HepG2 (cell line): ENCODE measurements around the gene TEAD1. TPM values are rescaled to one million over a fixed set of nuclear protein-coding genes. Genes with fewer than 3 reads are reported as not detected.

Experiments
- ADNP ChIP-seq: sonication (generic); formaldehyde crosslinking; IDR thresholded peaks from 2 replicates; pipeline ENCODE4 v1.4.0; 2020; ENCODE audit warnings: missing genetic modification reagents
- ARNT ChIP-seq: fragments of 450-650 bp; IDR thresholded peaks from 2 replicates; pipeline ENCODE4 v1.6.1; 2017
- ATF1 ChIP-seq: IDR thresholded peaks from 2 replicates; pipeline ENCODE4 v1.6.1; 2016; ENCODE audit warnings: mild to moderate bottlenecking, control low read depth
- CEBPG ChIP-seq: IDR thresholded peaks from 2 replicates; pipeline ENCODE4 v1.6.1; 2016
- FIP1L1 ChIP-seq: fragments of 200-400 bp; formaldehyde crosslinking; IDR thresholded peaks from 2 replicates; pipeline ENCODE4 v1.6.1; 2018; ENCODE audit warnings: low read depth, mild to moderate bottlenecking, low read length, moderate library complexity, borderline replicate concordance; ENCODE audit not compliant: insufficient read depth
- GTF2F1 ChIP-seq: fragments of 150-350 bp; IDR thresholded peaks from 2 replicates; pipeline ENCODE4 v1.6.1; 2014; ENCODE audit warnings: low read length
- HIVEP1 ChIP-seq: sonication (generic); formaldehyde crosslinking; IDR thresholded peaks from 2 replicates; pipeline ENCODE4 v1.4.0; 2020; ENCODE audit warnings: mild to moderate bottlenecking, missing genetic modification reagents
- HNF4G ChIP-seq, 2 experiments: sonication (generic) in 1 of 2; formaldehyde crosslinking in 1 of 2; IDR thresholded peaks; 2 replicates each; pipeline versions ENCODE4 v1.4.0 to v1.6.1; 2011 to 2020; ENCODE audit warnings: borderline replicate concordance in 2 of 2, low read depth in 2 of 2, mild to moderate bottlenecking in 2 of 2, low read length in 1 of 2, missing genetic modification reagents in 1 of 2, moderate library complexity in 1 of 2
- MAZ ChIP-seq, 2 experiments: sonication (generic) in 1 of 2; formaldehyde crosslinking in 1 of 2; IDR thresholded peaks; 2 replicates each; pipeline versions ENCODE4 v1.5.0 to v1.6.1; 2012 to 2020; ENCODE audit warnings: low read depth in 2 of 2, mild to moderate bottlenecking in 2 of 2, borderline replicate concordance in 1 of 2, improper control_type of control experiment in 1 of 2, low read length in 1 of 2, missing genetic modification reagents in 1 of 2, moderate library complexity in 1 of 2
- PHF20 ChIP-seq: sonication (generic); formaldehyde crosslinking; IDR thresholded peaks from 2 replicates; pipeline ENCODE4 v1.5.0; 2020; ENCODE audit warnings: mild to moderate bottlenecking, missing genetic modification reagents
- RARA ChIP-seq: IDR thresholded peaks from 2 replicates; pipeline ENCODE4 v1.6.1; 2016; ENCODE audit warnings: missing genetic modification reagents, missing compliant biosample characterization
- SAP130 ChIP-seq: IDR thresholded peaks from 2 replicates; pipeline ENCODE4 v1.6.1; 2016; ENCODE audit warnings: low read depth
- ZKSCAN5 ChIP-seq: sonication (generic); formaldehyde crosslinking; IDR thresholded peaks from 2 replicates; pipeline ENCODE4 v1.5.1; 2020; ENCODE audit warnings: mild to moderate bottlenecking, missing genetic modification reagents
- ZNF124 ChIP-seq: sonication (generic); formaldehyde crosslinking; IDR thresholded peaks from 2 replicates; pipeline ENCODE4 v1.4.0; 2020; ENCODE audit warnings: missing genetic modification reagents
- ZNF234 ChIP-seq: sonication (generic); formaldehyde crosslinking; conservative IDR thresholded peaks from 2 replicates; pipeline ENCODE4 v1.5.1; 2020; ENCODE audit warnings: mild to moderate bottlenecking, missing genetic modification reagents
- ZNF235 ChIP-seq: sonication (generic); formaldehyde crosslinking; IDR thresholded peaks from 2 replicates; pipeline ENCODE4 v1.8.1; 2023; ENCODE audit warnings: mild to moderate bottlenecking, missing genetic modification reagents, borderline replicate concordance
- ZNF317 ChIP-seq: sonication (generic); formaldehyde crosslinking; IDR thresholded peaks from 2 replicates; pipeline ENCODE4 v1.5.0; 2020; ENCODE audit warnings: mild to moderate bottlenecking, missing genetic modification reagents
- ZNF44 ChIP-seq: sonication (generic); formaldehyde crosslinking; IDR thresholded peaks from 2 replicates; pipeline ENCODE4 v1.5.1; 2020; ENCODE audit warnings: mild to moderate bottlenecking, missing genetic modification reagents
- ZNF703 ChIP-seq: sonication (generic); formaldehyde crosslinking; IDR thresholded peaks from 2 replicates; pipeline ENCODE4 v1.5.1; 2020; ENCODE audit warnings: missing genetic modification reagents, mild to moderate bottlenecking, moderate library complexity, borderline replicate concordance
- polyA plus RNA-seq, 8 experiments: library from polyadenylated mRNA; depleted of rRNA in 3 of 8; stranded (reverse) in 7 of 8; unstranded in 1 of 8; fragments of >200 nt; fragmentation: Illumina TruSeq in 4 of 8; extraction: Trizol in 4 of 8; gene quantifications; 2 replicates each; pipeline versions ENCODE4 v1.2.1 to v1.2.3, GENCODE V29; 2011 to 2016; ENCODE audit warnings: low read depth in 4 of 8, missing spikeins in 1 of 8, mixed read lengths in 1 of 8; ENCODE audit not compliant: insufficient read depth in 1 of 8
- total RNA-seq, 5 experiments: library from RNA; depleted of rRNA; stranded (reverse); fragments of >200 nt; fragmentation: Illumina TruSeq; extraction: Trizol; gene quantifications; 2 replicates each; pipeline ENCODE4 v1.2.3, GENCODE V29; 2016; ENCODE audit warnings: low read depth in 1 of 5
- TF ChIP-seq, protein P1 (sequence below): sonication (generic); formaldehyde crosslinking; IDR thresholded peaks from 2 replicates; pipeline ENCODE4 v1.9.0; 2021; ENCODE audit warnings: missing genetic modification reagents, borderline replicate concordance
- TF ChIP-seq, protein P2 (sequence below): sonication (generic); formaldehyde crosslinking; IDR thresholded peaks from 2 replicates; pipeline ENCODE4 v1.8.0; 2022; ENCODE audit warnings: missing genetic modification reagents, mild to moderate bottlenecking, borderline replicate concordance
- TF ChIP-seq, protein P3 (sequence below): sonication (generic); formaldehyde crosslinking; IDR thresholded peaks from 2 replicates; pipeline ENCODE4 v1.4.0; 2020; ENCODE audit warnings: missing genetic modification reagents

TEAD1 gene
- total and polyA plus RNA-seq, 2 of the 13 experiments (the other 11 are each of a cell fraction or from before 2014, with no cell fraction given): 20.1 to 30.5 TPM

DNA sequence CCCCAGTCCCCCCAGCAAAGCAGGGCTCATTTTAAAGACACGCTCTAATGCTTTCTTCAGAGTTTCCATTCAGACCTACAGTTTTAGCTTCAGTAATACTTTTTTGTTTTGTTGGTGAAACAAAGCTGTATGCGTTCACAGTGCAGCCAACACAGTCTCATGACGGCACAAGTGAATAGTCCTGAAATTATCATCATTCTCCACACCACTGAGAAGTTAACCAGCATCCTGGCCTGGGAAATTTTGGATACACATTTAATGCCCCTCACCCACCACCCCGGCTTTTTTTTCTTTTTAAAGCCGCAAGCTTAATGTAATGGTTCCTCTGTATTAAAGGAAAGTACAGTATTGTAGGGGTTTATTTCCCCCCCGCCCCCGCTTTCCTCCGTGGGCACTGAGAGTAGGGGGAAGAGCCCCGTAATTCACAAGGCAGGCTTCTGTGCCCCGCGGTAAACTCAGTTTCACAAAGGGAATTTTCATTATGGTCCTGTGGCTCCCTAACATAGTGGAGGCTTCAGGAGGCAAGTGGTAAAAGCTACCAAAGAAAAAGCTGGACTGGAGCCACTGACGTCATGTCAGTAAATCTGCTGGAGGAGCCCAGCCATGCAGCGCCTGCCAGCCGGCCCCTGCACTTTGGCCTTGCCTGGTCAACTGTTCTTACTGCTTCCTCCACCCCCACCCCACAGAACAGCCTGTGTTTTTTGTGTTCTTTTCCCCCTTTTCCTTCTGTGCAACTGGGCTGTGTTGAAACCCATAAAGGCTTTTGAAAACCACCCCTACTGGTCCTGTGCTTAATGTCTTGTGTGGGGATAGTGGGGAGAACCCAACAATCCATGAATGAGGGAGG, 18.2 kb downstream of the TEAD1 start (continued):
- TF ChIP-seq ARNT (no peak), ATF1 (CRISPR knock-in tag) (peak; percentile 51; the same call in 1 of the 2 replicates), SAP130 (peak; percentile 81), ZNF44 (CRISPR knock-in tag) (no peak), MAZ (IDR thresholded peaks at IDR 0.05; ENCODE audit: borderline replicate concordance, low read depth, low read length) (no peak), MAZ (CRISPR knock-in tag; IDR thresholded peaks at IDR 0.05; ENCODE audit: low read depth) (0 out of 2 replicates have a peak, but pooled peaks have one; percentile 39), RARA (CRISPR knock-in tag) (peak; percentile 26; the same call in 1 of the 2 replicates), HIVEP1 (CRISPR knock-in tag) (no peak), CEBPG (CRISPR knock-in tag) (peak; percentile 27; the same call in 1 of the 2 replicates), PHF20 (no peak), ZNF235 (CRISPR knock-in tag) (no peak), ZNF124 (CRISPR knock-in tag) (0 out of 2 replicates have a peak, but pooled peaks have one; percentile 60), ZNF234 (CRISPR knock-in tag) (no peak), FIP1L1 (no peak), GTF2F1 (no peak), ADNP (CRISPR knock-in tag) (no peak), ZNF317 (CRISPR knock-in tag) (no peak), ZNF703 (no peak), ZKSCAN5 (CRISPR knock-in tag) (no peak), HNF4G (IDR thresholded peaks at IDR 0.05; ENCODE audit: borderline replicate concordance, low read depth, low read length) (peak; percentile 94), HNF4G (CRISPR knock-in tag; IDR thresholded peaks at IDR 0.05; ENCODE audit: borderline replicate concordance, low read depth) (peak; percentile 33; the same call in 1 of the 2 replicates)
- TF ChIP-seq, protein P1, sequence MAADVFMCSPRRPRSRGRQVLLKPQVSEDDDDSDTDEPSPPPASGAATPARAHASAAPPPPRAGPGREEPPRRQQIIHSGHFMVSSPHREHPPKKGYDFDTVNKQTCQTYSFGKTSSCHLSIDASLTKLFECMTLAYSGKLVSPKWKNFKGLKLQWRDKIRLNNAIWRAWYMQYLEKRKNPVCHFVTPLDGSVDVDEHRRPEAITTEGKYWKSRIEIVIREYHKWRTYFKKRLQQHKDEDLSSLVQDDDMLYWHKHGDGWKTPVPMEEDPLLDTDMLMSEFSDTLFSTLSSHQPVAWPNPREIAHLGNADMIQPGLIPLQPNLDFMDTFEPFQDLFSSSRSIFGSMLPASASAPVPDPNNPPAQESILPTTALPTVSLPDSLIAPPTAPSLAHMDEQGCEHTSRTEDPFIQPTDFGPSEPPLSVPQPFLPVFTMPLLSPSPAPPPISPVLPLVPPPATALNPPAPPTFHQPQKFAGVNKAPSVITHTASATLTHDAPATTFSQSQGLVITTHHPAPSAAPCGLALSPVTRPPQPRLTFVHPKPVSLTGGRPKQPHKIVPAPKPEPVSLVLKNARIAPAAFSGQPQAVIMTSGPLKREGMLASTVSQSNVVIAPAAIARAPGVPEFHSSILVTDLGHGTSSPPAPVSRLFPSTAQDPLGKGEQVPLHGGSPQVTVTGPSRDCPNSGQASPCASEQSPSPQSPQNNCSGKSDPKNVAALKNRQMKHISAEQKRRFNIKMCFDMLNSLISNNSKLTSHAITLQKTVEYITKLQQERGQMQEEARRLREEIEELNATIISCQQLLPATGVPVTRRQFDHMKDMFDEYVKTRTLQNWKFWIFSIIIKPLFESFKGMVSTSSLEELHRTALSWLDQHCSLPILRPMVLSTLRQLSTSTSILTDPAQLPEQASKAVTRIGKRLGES (CRISPR knock-in tag): no peak
- TF ChIP-seq, protein P2, sequence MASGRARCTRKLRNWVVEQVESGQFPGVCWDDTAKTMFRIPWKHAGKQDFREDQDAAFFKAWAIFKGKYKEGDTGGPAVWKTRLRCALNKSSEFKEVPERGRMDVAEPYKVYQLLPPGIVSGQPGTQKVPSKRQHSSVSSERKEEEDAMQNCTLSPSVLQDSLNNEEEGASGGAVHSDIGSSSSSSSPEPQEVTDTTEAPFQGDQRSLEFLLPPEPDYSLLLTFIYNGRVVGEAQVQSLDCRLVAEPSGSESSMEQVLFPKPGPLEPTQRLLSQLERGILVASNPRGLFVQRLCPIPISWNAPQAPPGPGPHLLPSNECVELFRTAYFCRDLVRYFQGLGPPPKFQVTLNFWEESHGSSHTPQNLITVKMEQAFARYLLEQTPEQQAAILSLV: no peak
- TF ChIP-seq, protein P3, sequence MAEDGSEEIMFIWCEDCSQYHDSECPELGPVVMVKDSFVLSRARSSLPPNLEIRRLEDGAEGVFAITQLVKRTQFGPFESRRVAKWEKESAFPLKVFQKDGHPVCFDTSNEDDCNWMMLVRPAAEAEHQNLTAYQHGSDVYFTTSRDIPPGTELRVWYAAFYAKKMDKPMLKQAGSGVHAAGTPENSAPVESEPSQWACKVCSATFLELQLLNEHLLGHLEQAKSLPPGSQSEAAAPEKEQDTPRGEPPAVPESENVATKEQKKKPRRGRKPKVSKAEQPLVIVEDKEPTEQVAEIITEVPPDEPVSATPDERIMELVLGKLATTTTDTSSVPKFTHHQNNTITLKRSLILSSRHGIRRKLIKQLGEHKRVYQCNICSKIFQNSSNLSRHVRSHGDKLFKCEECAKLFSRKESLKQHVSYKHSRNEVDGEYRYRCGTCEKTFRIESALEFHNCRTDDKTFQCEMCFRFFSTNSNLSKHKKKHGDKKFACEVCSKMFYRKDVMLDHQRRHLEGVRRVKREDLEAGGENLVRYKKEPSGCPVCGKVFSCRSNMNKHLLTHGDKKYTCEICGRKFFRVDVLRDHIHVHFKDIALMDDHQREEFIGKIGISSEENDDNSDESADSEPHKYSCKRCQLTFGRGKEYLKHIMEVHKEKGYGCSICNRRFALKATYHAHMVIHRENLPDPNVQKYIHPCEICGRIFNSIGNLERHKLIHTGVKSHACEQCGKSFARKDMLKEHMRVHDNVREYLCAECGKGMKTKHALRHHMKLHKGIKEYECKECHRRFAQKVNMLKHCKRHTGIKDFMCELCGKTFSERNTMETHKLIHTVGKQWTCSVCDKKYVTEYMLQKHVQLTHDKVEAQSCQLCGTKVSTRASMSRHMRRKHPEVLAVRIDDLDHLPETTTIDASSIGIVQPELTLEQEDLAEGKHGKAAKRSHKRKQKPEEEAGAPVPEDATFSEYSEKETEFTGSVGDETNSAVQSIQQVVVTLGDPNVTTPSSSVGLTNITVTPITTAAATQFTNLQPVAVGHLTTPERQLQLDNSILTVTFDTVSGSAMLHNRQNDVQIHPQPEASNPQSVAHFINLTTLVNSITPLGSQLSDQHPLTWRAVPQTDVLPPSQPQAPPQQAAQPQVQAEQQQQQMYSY (CRISPR knock-in tag): peak; percentile 92
